K562 treated with DMSO at 1 percent for 48 hours (cell line): ENCODE measurements around the gene IL10RA. TPM values are rescaled to one million over a fixed set of nuclear protein-coding genes. Genes with fewer than 3 reads are reported as not detected.

ENCODE experiments used
- total RNA-seq: library from RNA; unstranded; fragments of 300-600 nt; gene quantifications from 2 replicates; pipeline ENCODE4 v1.2.3, GENCODE V29; 2022; ENCODE audit warnings: low replicate concordance; ENCODE audit errors: extremely low read depth

The IL10RA gene
- total RNA-seq = not detected in 2 replicates

DNA sequence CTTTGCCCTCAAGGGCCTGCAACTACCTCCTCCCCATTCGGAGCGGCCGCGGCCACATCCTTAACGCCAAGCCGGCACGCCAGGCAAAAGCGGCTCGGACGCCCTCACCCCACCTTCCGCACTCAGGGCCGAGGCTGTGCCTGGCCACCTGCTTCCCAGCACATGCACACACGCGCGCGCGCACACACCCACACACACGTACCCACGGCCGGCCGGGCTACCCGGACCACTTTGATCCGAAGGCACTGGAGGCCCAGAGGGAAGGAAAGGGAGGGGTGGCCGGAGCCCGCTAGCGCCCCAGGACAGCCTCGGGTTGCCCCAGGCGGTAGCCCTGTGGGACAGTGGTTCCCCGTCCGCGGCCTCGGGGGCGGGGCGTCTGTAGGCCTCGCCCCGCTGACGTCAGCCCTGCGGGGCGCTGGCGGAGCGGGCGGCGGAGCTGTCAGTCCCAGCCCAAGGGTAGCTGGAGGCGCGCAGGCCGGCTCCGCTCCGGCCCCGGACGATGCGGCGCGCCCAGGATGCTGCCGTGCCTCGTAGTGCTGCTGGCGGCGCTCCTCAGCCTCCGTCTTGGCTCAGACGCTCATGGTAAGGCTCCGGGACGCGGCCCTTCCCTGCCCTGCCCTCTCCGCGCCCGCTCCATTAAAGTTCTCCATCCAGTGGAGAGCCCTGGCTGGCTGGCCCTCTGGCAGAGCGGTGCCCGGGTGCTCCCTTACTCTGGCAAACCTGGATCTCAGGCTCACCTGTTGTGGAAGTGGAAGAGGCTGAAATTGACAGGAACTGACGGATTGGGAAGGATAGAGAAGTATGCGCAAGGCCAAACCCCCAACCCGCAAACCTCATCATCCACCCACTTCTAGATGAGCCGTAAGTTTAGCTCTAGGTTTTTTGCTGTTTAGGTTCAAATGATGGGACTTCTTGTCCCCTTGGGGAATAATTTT is at the start of gene IL10RA:
Gene IL10RA, plus strand, starts transcription at position 442 of the 935 bp plus-strand sequence. Its CDS starts 74 bp downstream, at position 516.

Other genes starting within 250 kb of the IL10RA start
- gene DSCAML1, start 189.2 kb upstream of the IL10RA start, total RNA-seq = not detected in 2 replicates
- not detected in 2 replicates for gene FXYD2, start 161.7 kb upstream of the IL10RA start, total RNA-seq
- gene FXYD6, start 109.7 kb upstream of the IL10RA start, total RNA-seq = not detected in 2 replicates
- not detected in 2 replicates for gene TMPRSS13, start 57.0 kb upstream of the IL10RA start, total RNA-seq
- gene TMPRSS4, start 90.7 kb downstream of the IL10RA start, total RNA-seq = not detected in 2 replicates
- not detected in 2 replicates for gene SMIM35, start 100.6 kb downstream of the IL10RA start, total RNA-seq
- not detected in 2 replicates for gene SCN4B, start 166.4 kb downstream of the IL10RA start, total RNA-seq
- not detected in 2 replicates for gene SCN2B, start 190.2 kb downstream of the IL10RA start, total RNA-seq
- not detected in 2 replicates for gene JAML, start 238.6 kb downstream of the IL10RA start, total RNA-seq